NCI-H526 (cell line): ENCODE results near the gene CADM2.
"Not testable (repeated sequence)": the region's sequence is repeated elsewhere in the genome, so short reads cannot be mapped to it uniquely, and the experiment has no call there.

Experiments
- DNase-seq, 2 experiments: peaks; one replicate each; lab custom pipeline; 2025; lab: John Stamatoyannopoulos, UW

CADM2 gene

DNA sequence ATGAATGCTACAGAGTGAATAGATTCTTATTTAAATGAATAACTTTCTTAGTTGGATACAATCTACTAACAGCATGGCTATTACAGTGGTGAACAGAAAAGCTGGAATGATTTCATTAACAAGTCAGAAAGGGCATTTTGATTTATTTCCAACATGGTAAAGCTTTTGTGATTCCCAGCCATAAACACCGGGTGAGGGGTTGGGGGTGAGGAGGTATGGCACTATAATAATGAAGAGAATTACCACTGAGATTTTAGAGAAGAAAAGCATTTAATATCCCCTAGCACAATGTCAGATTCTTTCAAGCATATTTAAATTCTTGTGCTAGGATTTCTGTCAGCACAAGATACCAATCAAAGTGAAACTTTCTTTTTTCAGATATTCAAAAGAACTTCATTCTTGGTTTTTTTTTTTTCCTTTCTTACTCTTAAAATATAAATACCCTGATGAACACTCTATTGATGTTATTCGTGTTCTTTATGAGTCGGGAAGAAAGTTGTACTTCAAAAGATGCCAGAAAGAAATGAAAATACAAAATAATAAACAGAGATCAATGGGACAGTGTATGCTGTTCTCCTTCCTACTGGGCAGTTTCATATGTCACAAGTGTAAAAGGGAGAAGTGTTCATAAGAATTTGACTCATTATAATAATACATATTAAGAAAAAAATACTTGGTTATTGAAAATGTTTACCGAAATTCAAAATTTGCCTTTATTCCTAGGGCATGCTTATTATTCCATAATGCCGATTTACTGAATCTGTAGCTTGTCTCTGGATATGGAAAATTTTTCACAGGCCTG, 522.8 kb downstream of the CADM2 start:
- DNase-seq: no peak

DNA sequence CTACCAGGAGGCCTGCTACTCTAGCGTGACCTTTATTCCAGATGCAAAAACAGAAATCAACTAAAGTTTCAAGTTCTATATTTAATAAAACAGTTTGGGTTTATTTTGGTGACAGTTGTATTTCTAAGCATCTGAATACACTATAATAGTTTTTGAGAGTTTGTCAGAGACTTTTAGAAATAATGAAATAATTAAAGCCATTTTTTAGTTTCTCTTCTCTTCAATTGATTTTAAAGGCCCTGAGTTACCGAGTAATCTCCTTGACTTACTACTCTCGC, 523.4 kb downstream of the CADM2 start:
- no peak for DNase-seq

DNA sequence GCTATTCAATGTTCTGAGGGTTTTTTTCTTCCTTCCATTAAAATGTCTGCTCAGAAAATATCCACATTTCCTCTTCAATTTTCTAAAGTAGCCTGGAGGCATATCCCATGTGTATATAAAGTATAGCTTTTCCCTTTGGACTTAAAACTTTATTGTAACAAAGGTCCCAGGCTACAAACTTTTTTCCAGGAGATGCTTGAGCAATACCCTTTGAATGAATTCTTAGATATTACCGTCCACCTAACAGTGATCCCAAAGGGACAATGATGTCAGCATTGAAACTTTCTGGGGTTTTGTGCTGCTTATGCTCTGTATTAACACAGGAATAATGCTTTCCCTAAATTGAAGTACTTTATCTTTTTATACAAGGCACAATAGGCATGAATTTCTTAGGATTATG, 525.2 kb downstream of the CADM2 start:
- DNase-seq: no peak

- DNase-seq: no peak
These were observed 528.6 kb downstream of the CADM2 start for GRCh38 chr3:85487375-85487774.

GRCh38 chr3:85495602-85496001, 536.8 kb downstream of the CADM2 start:
- DNase-seq: no peak

DNA sequence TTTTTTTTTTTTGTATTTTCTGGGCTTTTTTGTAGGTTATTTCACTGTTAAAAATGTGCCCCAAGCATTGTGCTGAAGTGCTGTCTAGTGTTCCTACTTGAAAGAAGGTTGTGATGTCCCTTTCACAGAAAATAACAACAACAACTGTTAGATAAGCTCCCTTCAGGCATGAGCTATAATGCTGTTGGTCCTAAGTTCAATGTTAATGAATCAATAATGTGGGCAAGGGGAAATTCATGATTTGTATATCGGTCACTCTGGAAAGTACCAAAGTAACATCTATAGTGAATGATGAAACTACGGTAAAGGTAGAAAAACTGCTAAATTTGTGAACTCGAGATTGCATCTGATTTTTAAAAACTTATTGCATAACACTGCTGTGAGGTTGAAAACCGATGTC, 539.4 kb downstream of the CADM2 start:
- no peak for DNase-seq

- DNase-seq: no peak
These were observed 543.5 kb downstream of the CADM2 start for GRCh38 chr3:85502148-85502875.

- not testable (repeated sequence) for DNase-seq
These were observed 545.5 kb downstream of the CADM2 start for GRCh38 chr3:85504129-85504784.

GRCh38 chr3:85504785-85505511, 546.2 kb downstream of the CADM2 start:
- not testable (repeated sequence) for DNase-seq

DNA sequence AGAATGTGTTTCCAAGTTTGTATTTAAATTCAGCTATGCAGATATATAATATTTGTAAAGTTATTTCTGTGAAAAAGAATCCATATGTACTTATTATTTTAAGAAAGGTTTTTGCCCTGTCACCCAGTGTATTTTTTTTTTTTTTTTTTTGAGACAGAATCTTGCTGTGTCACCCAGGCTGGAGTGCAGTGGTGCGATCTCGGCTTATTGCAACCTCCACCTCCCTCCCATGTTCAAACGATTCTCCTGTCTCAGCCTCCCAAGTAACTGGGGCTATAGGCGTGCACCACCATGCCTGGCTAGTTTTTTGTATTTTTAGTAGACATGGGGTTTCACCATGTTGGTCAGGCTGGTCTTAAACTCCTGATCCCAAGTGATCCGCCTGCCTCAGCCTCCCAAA, 548.3 kb downstream of the CADM2 start:
- DNase-seq: not testable (repeated sequence)

DNA sequence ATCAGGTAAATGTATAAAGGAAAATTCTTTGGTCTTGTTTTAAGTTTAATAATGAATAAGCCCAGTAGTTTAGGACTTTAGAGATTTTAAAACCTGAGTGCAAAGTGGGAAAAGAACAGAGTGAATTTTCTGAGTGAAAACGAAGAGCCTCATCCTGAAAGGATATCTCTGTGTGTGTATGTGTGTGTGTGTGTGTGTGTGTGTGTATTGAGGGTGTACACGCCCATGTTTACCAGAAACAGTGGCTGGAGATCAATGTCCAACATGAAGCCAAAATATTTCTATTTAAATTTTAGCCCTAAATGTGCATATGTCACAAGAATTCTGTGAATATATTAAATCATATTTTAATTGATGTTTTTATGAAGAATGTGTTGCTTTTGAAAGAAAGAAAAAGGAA, 549.9 kb downstream of the CADM2 start:
- no peak for DNase-seq

DNA sequence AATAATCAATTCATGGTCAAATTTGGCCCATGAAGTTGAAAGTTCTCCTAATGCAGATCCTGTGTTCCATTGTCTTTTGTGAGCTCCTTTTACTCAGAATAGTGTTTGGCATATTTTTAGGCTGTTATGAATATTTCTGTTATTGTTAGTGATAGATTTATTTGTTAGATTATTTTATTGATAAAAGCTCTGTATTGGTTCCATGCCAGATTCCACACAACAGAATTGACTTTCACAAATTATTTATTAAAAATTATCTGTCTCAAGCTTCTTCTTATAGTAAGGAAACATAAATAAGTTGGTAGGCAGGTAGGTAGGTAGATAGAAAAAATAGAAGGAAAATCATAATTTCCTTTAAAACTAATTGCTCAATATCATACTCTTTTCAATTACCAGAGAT, 557.4 kb downstream of the CADM2 start:
- DNase-seq: no peak

- DNase-seq: no peak
These were observed 565.3 kb downstream of the CADM2 start for GRCh38 chr3:85524104-85524503.

DNA sequence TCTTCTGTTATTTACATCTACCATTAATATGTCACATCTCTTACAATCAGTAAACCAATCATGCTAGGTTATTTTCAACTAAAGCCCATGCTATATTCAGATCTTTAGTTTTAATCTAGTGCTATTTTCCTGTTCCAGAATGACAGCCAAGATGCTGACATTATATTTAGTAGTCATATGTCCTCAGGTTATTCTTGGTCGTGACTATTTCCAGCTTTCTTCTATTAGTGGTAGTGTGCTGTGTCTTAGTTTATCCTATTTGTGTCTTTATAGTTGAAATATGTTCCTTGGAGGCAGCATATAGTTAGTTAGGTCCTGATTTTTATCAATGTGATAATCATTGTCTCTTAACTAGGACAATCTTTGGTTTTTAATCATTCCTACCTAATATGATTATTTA, 566.5 kb downstream of the CADM2 start:
- DNase-seq: no peak

GRCh38 chr3:85533586-85533985, 574.8 kb downstream of the CADM2 start:
- DNase-seq: no peak

- no peak for DNase-seq
These were observed 576.7 kb downstream of the CADM2 start for GRCh38 chr3:85535517-85535916.

GRCh38 chr3:85539232-85539631, 580.4 kb downstream of the CADM2 start:
- no peak for DNase-seq

DNA sequence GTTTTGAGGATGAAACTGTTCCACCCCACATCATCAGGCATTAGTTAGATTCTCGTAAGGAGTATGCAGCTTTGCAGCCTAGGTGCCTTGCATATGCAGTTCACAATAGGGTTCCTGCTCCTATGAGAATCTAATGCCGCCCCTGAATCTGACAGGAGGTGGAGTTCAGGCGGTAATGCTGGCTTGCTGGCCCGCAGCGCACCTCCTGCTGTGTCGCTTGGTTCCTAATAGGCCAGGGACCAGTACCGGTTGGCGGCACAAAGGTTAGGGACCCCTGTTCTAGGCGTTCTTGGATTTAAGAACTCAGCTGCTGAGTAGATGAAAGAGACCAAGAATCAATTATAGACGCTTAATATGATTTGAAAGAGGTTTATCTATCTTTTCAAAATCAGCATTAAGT, 595.4 kb downstream of the CADM2 start:
- DNase-seq: no peak

DNA sequence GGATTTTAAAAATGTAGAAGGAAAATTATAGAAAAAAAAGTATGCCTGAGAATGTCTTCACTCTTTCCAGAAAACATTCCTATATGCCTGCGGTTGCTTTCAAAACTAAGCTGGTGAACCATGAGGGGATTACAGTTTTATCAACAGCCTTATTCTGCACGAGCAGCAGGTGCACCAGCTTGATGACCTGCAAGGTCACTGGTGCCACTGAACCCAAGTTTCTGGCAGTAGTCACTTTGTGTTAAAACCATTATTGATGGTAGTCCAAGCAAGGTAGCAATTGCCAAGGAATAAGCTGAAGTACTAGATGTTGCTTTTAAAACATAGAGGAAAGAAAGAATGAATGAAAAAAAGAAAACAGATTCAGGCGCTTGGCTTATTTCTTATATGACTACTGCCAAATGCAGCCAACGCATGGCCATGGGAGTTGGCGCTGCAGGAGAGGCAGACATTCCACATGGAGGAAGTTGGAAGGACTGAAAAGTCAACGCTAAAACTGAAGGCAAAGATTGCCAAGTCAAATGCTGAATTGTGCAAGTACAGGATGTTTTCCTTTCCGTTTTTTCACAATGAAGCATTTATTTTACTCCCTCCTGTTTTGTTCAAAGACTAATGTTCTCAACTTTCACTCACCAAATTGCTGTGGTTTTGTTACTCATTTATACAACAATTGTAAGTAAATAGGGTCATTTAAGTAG, 601.4 kb downstream of the CADM2 start:
- no peak for DNase-seq

- peak; percentile 10 to 61 for DNase-seq
These were observed 608.4 kb downstream of the CADM2 start for GRCh38 chr3:85567071-85567676.

- no peak for DNase-seq
These were observed 612.0 kb downstream of the CADM2 start for GRCh38 chr3:85570819-85571218.

DNA sequence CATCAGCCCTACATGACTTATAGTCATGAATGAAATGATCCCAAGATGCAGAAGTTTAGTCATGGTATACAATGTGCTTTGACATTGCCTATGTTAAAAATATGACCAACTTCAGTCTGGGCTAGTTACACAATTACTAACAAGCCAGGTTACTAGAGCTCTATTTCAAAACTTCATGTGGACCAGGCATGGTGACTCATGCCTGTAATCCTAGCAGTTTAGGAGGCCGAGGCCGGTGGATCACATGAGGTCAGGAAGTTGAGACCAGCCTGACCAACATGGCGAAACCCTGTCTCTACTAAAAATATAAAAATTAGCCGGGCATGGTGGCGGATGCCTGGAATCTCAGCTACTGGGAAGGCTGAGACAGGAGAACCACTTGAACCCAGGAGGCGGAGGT, 613.0 kb downstream of the CADM2 start:
- no peak for DNase-seq
